Activated T-cell treated with anti-CD3 and anti-CD28 coated beads, Interleukin-2, amount 50 U/mL, for 24 hours (primary cell): ENCODE data around the gene CFAP53.

Experiments
- DNase-seq: peaks from one replicate; pipeline ENCODE4 v3.0.0-alpha.2; 2020
- H3K27ac Mint-ChIP-seq: 2 replicates; pipeline ENCODE4 v1.8.0; 2020; ENCODE audit warnings: mild to moderate bottlenecking, mixed read lengths
- H3K27me3 Mint-ChIP-seq: 2 replicates; pipeline ENCODE4 v1.8.0; 2020; ENCODE audit warnings: mixed read lengths
- H3K36me3 Mint-ChIP-seq: 2 replicates; pipeline ENCODE4 v1.8.0; 2020; ENCODE audit warnings: low read depth, mixed read lengths
- H3K4me1 Mint-ChIP-seq: 2 replicates; pipeline ENCODE4 v1.8.0; 2020; ENCODE audit warnings: low read depth, mixed read lengths
- H3K4me3 Mint-ChIP-seq: 2 replicates; pipeline ENCODE4 v1.8.0; 2020; ENCODE audit warnings: mild to moderate bottlenecking, moderate library complexity, mixed read lengths
- H3K9me3 Mint-ChIP-seq: 2 replicates; pipeline ENCODE4 v1.8.0; 2020; ENCODE audit warnings: mixed read lengths

Gene CFAP53

GRCh38 chr18:50199346-50199855 is 66.9 kb downstream of the CFAP53 start:
- H3K4me3 Mint-ChIP-seq, result no peak overlapping the region
- H3K27me3 Mint-ChIP-seq, result peaks cover 76% of the 10 kb centered on the region

GRCh38 chr18:50196261-50196660 is 70.0 kb downstream of the CFAP53 start:
- no peaks in the 10 kb centered on the region for H3K9me3 Mint-ChIP-seq
- DNase-seq, result no peak
- no peaks in the 10 kb centered on the region for H3K36me3 Mint-ChIP-seq
- H3K4me3 Mint-ChIP-seq, result no peak overlapping the region
- peaks cover 14% of the 10 kb centered on the region for H3K4me1 Mint-ChIP-seq
- no peak overlapping the region for H3K27ac Mint-ChIP-seq
- peaks cover 81% of the 10 kb centered on the region for H3K27me3 Mint-ChIP-seq

More at GRCh38 chr18:50199346-50199855, 66.9 kb downstream of the CFAP53 start:
- Mint-ChIP-seq H3K27ac (no peak overlapping the region), H3K4me1 (peaks cover 16% of the 10 kb centered on the region), H3K36me3 (no peaks in the 10 kb centered on the region), H3K9me3 (no peaks in the 10 kb centered on the region)
- no peak for DNase-seq

DNA sequence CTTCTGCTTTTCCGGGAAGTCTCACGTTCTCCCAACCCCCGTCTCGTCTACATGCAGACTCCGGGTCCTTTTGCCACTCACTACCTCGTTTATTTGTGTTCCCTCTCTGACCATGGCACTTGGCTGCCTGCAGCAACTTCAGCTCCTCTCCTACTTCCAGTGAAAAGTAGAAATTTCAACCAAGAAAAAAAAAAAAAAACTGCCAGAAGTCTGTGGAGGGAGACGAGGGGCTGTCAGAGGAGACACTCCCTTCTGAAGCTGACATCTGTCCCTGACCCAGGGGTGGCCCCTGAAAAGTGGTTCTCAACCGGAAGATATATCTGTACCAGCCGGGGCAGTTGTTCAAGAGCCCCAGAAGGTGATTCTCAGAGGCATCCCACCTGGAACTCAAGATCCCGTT is 70.6 kb downstream of the CFAP53 start:
- no peak overlapping the region for H3K27ac Mint-ChIP-seq
- peak overlapping the region; percentile 37 for H3K4me3 Mint-ChIP-seq
- no peak for DNase-seq
- H3K36me3 Mint-ChIP-seq, result no peaks in the 10 kb centered on the region
- H3K9me3 Mint-ChIP-seq, result no peaks in the 10 kb centered on the region
- H3K4me1 Mint-ChIP-seq, result peaks cover 14% of the 10 kb centered on the region
- H3K27me3 Mint-ChIP-seq, result peaks cover 81% of the 10 kb centered on the region

GRCh38 chr18:50194631-50195532 is 71.4 kb downstream of the CFAP53 start, which contains the start of gene MYO5B:
Gene MYO5B, minus strand, starts transcription at chr18:50195147. Its CDS starts 354 bp downstream, at chr18:50194793.
- Mint-ChIP-seq H3K4me3 (peak within 1 kb of the TSS; percentile 40), H3K9me3 (no peaks in the 10 kb centered on the region), H3K36me3 (no peaks in the 10 kb centered on the region), H3K27me3 (peaks cover 78% of the 10 kb centered on the region), H3K4me1 (peaks cover 19% of the 10 kb centered on the region), H3K27ac (no peak within 1 kb of the TSS)
- peak; percentile 69 for DNase-seq

GRCh38 chr18:50193796-50194630 is 72.3 kb downstream of the CFAP53 start:
- Mint-ChIP-seq H3K4me3 (peak overlapping the region; percentile 40), H3K9me3 (no peaks in the 10 kb centered on the region), H3K36me3 (no peaks in the 10 kb centered on the region), H3K27me3 (peaks cover 79% of the 10 kb centered on the region), H3K4me1 (peaks cover 23% of the 10 kb centered on the region), H3K27ac (no peak overlapping the region)
- DNase-seq, result no peak

DNA sequence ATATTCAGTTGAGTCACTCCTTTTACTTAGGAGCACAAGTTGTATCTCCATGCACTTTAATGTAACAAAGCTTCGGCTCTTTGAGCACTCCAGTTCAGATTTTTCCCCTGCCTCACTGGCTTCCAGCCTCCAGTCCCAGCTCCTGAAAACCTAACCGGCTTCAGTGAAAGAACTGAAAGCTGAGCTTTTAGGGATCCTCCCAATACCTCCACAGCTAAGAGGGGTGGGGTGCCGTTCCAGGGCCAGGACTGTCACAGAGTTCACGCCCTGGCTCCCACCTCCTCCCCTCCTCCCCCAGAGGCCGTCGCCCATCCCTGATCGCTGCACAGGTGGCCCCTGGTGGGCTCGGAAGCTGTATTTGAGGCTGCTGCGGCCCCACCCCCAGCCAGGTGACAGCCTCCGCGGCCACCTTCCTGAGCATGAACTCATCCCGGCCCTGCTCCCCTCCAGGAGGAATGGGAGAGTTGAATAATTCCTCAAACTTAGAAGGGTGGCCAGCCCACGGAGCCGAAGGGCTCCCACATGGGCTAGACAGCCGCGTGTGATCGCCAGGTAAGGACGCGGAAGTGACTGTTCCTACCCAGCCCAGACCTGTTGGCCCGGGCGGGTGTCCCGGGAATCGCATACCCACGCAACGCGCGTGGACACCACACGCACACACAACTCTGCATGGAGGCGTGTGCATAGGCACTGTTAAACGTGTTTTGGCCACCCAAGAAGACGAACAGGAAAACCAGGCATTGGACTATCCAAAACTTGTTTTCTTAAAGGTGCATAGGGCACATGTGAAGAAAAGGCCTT is 73.1 kb downstream of the CFAP53 start:
- Mint-ChIP-seq H3K4me3 (peak overlapping the region; percentile 40), H3K27me3 (peaks cover 79% of the 10 kb centered on the region), H3K36me3 (no peaks in the 10 kb centered on the region), H3K4me1 (peaks cover 23% of the 10 kb centered on the region), H3K27ac (no peak overlapping the region), H3K9me3 (no peaks in the 10 kb centered on the region)
- DNase-seq, result no peak

GRCh38 chr18:50190926-50191325 is 75.4 kb downstream of the CFAP53 start:
- peaks cover 23% of the 10 kb centered on the region for H3K4me1 Mint-ChIP-seq

DNA sequence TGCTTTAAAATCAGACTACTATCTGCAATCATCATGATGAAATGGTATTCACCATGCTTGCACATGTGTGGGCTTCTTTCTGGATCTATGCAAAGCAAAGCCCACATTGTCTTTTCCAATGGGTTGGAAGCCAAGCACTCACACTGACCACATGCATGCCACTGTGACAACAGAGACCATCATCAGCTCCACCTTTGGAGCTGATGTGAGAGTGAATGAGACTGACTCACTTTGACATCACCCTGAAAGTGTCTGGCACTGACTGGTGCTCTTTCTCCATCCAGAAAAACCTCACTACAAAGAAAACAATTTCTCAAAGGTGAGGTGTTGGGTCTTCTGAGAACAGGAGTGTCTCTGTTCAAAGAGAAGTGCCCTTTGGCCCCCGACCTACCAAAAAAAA is 76.1 kb downstream of the CFAP53 start:
- no peaks in the 10 kb centered on the region for H3K36me3 Mint-ChIP-seq
- peaks cover 56% of the 10 kb centered on the region for H3K27me3 Mint-ChIP-seq
- no peak overlapping the region for H3K4me3 Mint-ChIP-seq
- no peak for DNase-seq
- peaks cover 17% of the 10 kb centered on the region for H3K4me1 Mint-ChIP-seq
- no peaks in the 10 kb centered on the region for H3K9me3 Mint-ChIP-seq
- H3K27ac Mint-ChIP-seq, result no peak overlapping the region

More at GRCh38 chr18:50190926-50191325, 75.4 kb downstream of the CFAP53 start:
- Mint-ChIP-seq H3K36me3 (no peaks in the 10 kb centered on the region), H3K4me3 (no peak overlapping the region), H3K9me3 (no peaks in the 10 kb centered on the region), H3K27me3 (peaks cover 63% of the 10 kb centered on the region), H3K27ac (no peak overlapping the region)
- DNase-seq, result no peak

- H3K27ac Mint-ChIP-seq, result no peak overlapping the region
- no peak overlapping the region for H3K4me3 Mint-ChIP-seq
- peaks cover 15% of the 10 kb centered on the region for H3K4me1 Mint-ChIP-seq
- DNase-seq, result no peak
- no peaks in the 10 kb centered on the region for H3K9me3 Mint-ChIP-seq
- H3K36me3 Mint-ChIP-seq, result no peaks in the 10 kb centered on the region
- peaks cover 57% of the 10 kb centered on the region for H3K27me3 Mint-ChIP-seq
Measured at GRCh38 chr18:50189160-50189559, 77.1 kb downstream of the CFAP53 start.

DNA sequence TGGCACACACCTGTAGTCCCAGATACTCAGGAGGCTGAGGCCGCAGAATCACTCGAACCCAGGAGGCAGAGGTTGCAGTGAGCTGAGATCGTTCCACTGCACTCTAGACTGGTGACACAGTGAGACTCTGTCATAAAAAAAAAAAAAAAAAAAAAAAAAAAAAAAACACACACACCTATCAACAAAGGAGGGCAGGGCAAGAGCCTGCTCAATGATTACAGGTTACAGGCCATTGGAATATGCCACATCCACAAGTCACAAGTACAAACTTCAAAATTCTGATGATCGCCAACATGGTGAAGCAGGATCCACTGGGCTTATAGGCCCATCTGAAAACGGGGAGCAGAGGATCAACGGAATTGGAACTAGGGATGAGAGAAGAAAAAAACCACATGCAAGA is 77.6 kb downstream of the CFAP53 start:
- Mint-ChIP-seq H3K27ac (no peak overlapping the region), H3K4me1 (peaks cover 11% of the 10 kb centered on the region), H3K9me3 (no peaks in the 10 kb centered on the region), H3K27me3 (peaks cover 57% of the 10 kb centered on the region), H3K36me3 (no peaks in the 10 kb centered on the region), H3K4me3 (no peak overlapping the region)
- no peak for DNase-seq

DNA sequence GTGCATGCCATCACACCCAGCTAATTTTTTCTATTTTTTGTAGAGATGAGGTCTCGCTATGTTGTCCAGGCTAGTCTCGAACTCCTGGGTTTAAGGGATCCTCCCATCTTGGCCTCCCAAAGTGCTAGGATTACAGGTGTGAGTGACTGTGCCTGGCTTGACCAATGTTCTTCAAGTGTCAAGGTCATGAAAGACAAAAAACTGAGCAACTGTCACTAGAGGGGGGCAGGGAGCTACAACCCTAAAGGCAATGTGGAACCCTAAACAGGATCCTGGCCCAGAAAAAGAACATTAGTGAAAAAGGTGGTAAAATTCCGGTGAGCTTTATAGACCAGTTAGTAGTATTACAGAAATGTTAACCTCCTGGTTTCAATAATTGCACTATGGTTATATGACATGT is 78.6 kb downstream of the CFAP53 start:
- no peak for DNase-seq
- H3K27ac Mint-ChIP-seq, result no peak overlapping the region
- H3K4me3 Mint-ChIP-seq, result no peak overlapping the region
- no peaks in the 10 kb centered on the region for H3K36me3 Mint-ChIP-seq
- peaks cover 48% of the 10 kb centered on the region for H3K27me3 Mint-ChIP-seq
- H3K4me1 Mint-ChIP-seq, result peaks cover 8% of the 10 kb centered on the region
- no peaks in the 10 kb centered on the region for H3K9me3 Mint-ChIP-seq

DNA sequence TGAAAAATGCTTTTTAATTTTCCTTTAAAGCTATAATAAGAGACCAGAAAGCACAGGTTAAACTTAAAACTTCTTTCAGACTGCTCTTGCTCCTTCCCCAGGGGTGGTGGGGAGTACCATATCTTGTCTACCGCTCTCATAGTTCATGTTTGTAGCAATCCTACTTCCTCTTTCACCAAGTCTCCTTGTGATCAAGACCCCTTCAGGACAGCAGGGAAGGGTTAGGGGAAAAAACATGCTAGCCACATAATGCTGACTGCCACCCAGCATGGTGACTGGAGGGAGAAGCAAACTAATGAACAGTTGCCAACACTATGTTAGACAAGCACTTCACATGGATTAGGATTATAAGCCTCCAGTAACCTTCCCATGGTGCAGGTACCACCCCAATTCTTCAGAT is 79.9 kb downstream of the CFAP53 start:
- no peaks in the 10 kb centered on the region for H3K9me3 Mint-ChIP-seq

GRCh38 chr18:50183556-50183955 is 82.7 kb downstream of the CFAP53 start:
- Mint-ChIP-seq H3K4me1 (no peaks in the 10 kb centered on the region), H3K4me3 (no peak overlapping the region), H3K36me3 (no peaks in the 10 kb centered on the region), H3K27ac (no peak overlapping the region), H3K27me3 (peaks cover 32% of the 10 kb centered on the region), H3K9me3 (no peaks in the 10 kb centered on the region)
- no peak for DNase-seq

More for the DNA sequence above, 79.9 kb downstream of the CFAP53 start:
- no peak overlapping the region for H3K4me3 Mint-ChIP-seq
- no peak for DNase-seq
- H3K36me3 Mint-ChIP-seq, result no peaks in the 10 kb centered on the region
- no peak overlapping the region for H3K27ac Mint-ChIP-seq
- H3K4me1 Mint-ChIP-seq, result peaks cover 8% of the 10 kb centered on the region
- peaks cover 45% of the 10 kb centered on the region for H3K27me3 Mint-ChIP-seq

DNA sequence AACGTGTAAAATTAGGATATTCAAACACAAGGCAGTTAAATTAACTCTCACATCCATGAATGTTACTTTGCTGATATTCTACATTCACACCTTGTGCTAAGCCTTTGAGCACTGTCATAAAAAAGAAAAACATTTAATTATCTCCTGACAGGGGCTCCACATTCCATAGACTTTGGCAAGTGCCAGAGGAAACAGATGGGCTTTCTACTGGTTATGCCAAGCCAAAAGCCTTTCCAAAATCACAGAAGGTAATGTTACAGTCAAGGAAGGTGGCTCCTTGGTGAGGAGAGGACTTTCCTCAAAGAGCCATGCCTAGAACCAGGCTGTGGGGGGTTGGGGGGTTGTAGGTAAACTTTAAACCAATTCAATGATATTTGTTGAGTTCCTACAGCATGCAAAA is 83.8 kb downstream of the CFAP53 start:
- H3K4me3 Mint-ChIP-seq, result no peak overlapping the region
- no peaks in the 10 kb centered on the region for H3K36me3 Mint-ChIP-seq
- no peaks in the 10 kb centered on the region for H3K9me3 Mint-ChIP-seq
- H3K27ac Mint-ChIP-seq, result no peak overlapping the region
- no peaks in the 10 kb centered on the region for H3K4me1 Mint-ChIP-seq
- H3K27me3 Mint-ChIP-seq, result peaks cover 37% of the 10 kb centered on the region
- DNase-seq, result no peak
